NCI-H1694 treated with DMSO at 0.1 percent for 48 hours (cell line): Measurements from ENCODE around the gene RSPO3.
A peak's percentile ranks its signal among the peaks of the same experiment; 100 is the strongest.
"Not testable (repeated sequence)": the region's sequence is repeated elsewhere in the genome, so short reads cannot be mapped to it uniquely, and the experiment has no call there.

Experiments
- DNase-seq: peaks from one replicate; lab custom pipeline; 2025; lab: John Stamatoyannopoulos, UW

The RSPO3 gene, protein sequence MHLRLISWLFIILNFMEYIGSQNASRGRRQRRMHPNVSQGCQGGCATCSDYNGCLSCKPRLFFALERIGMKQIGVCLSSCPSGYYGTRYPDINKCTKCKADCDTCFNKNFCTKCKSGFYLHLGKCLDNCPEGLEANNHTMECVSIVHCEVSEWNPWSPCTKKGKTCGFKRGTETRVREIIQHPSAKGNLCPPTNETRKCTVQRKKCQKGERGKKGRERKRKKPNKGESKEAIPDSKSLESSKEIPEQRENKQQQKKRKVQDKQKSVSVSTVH

DNA sequence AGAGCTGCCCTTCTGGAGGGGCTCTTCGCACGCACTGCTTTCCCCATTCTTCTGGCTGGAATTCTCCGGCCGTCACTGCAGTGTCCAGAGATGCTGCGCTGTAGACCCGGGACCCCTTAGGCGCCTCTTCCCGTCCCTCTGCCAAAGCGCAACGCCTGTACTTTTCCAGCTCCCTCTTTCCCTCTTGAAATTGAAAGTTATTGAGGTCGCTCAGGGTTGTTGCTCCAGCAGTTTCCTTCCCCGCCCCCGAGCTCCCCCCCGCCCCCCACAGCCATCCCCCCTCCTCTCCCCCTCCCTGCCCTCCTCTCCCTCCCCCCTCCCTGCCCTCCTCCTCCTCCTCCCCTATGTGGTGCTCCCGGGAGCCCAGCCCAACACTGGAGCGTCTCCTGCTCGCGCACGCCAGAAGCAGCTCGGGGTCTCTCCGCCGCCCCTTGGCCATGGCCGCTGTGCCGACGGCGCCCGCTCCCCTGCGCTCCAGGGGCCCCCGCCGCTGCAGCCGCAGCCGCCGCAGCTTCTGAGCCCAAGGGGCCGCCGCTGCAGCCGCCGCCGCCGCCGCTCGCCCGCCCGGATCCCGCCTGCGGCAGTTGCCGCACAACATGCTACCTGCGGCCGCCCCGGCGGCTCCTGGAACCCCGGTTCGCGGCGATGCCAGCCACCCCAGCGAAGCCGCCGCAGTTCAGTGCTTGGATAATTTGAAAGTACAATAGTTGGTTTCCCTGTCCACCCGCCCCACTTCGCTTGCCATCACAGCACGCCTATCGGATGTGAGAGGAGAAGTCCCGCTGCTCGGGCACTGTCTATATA, at the start of gene RSPO3:
Gene RSPO3, plus strand, starts transcription at position 374 of the 804 bp plus-strand sequence. CDS start 522 bp downstream, outside the sequence.
- no peak for DNase-seq

DNA sequence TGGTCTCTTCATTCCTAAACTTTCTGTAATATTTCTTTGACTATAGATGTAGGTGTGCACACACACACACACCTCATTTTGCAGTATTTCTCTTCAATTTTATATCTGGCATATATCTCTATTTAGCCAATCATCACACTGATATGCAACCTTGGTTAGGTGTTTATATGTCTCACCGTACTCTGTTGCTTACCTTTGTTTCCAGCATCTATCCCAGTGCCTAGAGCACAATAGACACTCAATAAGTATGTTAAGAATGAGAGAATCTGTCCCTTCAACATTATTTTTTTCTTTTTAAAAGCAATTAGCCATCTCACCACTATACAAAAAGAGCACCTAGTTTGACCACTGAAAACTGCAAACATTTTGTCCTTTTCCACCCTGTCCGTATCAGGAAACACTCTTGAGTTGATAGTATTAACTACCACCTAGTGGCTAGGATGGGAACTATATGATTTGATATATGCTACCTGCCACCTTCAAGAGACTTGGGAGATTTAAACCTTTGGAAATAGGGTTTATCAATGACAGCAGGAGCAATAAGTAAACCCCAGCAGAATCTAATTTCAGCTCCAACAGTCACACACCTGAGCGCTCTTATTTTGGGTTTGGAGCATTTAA, 48.7 kb upstream of the RSPO3 start:
- DNase-seq, result peak; percentile 27

DNA sequence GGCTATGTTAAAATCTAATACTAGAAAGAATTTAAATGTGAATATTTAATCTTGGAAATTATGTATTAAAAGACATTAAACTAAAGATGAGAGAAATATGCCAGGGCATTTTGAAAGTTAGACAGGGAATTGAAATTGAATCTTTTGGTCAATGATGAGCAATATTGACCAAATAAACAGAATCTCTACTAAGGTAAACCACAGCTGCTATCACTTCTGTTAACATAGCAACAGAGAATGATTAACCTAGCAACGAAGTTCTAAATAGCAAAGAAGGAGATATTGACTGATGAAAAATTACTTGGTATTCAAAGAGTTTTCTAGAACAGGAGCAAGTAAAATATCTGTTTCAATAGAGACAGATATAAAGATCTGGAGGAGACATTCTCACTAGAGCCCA, 45.2 kb upstream of the RSPO3 start:
- no peak for DNase-seq

DNA sequence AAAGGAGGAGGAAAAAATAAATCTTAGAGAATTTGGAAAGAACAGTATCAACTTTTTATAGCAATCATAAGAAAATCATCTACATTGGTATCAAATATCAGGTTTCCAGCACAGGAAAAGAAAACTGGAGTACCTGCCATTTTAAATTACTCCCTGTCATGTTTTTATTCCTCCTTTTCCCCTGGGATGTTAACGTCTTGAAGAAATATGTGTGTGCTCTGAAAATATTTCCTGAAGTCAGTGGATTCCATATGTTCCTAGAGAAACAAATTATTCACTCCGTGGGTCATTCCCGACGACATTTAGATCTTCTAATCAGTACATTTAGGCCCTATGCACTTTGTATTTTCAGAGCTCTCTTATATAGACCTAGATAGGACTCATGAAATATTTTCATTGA, 42.0 kb upstream of the RSPO3 start:
- DNase-seq, result no peak

DNA sequence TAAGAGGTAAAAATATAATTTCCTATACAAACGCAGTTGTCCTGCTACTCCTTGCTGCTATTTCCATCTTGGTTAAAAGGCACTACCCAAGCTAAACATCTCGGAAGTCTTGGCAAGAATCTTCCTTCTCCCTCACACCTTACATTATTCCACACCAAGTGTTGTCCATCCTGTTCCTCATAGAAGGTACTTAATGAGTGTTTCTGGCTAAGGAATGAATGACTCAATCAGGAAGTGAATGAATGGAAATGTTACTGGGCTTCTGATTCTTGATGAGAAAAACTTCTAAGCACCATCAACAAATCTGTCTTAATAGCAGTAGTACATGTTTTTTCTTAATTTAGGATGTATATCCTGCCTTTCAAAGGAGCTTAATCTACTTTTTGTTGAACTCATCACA, 40.6 kb upstream of the RSPO3 start:
- no peak for DNase-seq

DNA sequence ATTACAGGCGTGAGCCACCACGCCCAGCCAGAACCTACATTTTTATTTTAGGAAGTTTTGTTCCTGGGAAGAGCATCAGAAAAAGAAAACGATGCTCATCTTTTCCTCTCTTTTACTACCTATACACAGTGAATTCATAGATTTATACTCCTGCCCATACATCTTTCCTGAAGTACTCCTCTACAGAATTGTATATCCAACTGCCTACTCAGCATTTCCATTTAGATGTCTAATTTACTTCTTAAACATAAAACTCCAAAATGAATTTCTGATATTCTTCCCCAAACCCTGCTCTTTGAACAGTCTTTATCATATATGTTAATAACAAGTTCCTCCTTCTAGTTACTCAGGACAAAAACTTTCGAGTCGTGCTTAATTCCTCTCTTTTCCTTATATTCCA, 39.8 kb upstream of the RSPO3 start:
- no peak for DNase-seq

DNA sequence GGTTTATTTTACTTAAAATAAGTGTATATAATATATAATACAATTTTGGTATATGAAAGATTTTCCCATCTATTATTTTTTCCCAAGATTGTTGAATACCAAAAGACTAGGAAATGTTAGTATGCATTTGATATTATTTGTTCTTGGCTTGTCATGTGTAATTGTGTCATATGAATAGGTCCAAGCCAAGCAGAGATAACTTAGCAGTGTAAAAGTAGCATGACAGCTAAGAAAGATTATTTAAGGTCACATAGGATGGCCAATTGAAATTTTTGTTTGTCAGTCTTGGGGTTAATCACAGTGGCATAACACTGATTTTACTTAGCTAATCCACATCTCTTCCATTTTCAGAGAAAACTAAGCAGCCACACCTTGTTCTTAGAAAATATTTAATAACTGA, 38.8 kb upstream of the RSPO3 start:
- DNase-seq, result no peak

DNA sequence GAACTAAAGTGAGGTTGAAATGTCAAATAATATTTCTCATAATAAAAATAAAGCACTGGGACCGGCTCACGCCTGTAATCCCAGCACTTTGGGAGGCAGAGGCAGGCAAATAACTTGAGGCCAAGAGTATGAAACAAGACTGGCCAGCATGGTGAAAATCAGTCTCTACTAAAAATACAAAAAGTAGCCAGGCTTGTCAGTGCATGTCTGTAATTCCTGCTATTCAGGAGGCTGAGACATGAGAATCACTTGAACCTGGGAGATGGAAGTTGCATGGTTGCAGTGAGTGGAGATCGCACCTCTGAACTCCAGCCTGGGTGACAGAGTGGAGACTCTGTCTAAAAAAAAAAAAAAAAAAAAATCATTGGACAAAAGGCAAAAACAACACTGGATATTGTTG, 38.4 kb upstream of the RSPO3 start:
- DNase-seq, result no peak

DNA sequence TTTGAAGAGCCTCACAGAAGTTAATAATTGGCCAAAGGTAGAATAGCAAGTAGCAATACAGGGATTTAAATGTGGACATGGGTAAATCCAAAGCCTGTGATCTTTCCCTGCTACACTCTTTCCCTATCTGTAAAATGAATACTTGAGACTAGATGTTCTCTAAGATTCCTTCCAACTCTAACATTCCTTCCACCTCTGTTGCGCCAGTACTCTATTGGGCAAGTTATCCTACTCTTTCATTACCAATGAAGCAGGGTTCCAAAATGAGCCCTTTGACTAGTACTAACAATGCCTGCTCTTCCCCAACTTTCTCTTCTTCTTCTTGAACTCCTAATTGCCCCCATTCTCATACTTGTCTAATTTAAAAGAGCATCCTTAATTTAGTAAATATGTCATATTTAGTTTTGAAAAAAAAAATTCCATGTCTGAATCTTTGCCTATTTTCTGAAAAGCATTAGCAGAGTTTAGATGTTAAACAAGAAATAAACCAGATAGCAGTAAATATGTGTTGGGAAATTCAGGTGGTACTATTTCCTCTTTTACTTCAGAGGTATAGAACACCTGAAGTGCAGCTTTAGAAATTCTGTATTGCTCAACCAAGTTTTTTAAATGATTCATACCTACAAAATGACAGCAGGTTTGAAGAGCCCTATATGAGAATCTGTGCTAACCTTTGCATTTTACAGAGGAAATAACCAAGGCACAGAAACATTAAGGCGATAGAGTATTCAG, 35.1 kb upstream of the RSPO3 start:
- no peak for DNase-seq

DNA sequence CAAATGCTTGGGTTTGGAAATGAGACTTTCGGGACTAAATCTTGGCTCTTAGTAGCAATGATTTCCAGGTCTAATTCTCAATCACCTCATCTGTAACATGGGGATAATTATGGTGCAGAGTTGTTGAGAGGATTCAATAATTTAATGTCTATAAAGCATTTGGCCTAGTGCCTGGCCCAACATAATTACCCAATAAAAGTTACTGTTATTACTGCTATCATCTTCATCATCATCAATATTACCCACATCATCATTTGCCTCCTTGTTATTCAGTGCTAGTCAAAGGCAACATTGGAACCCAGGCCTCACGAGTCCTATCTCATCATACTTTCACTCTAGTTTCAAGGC, 34.5 kb upstream of the RSPO3 start:
- no peak for DNase-seq

DNA sequence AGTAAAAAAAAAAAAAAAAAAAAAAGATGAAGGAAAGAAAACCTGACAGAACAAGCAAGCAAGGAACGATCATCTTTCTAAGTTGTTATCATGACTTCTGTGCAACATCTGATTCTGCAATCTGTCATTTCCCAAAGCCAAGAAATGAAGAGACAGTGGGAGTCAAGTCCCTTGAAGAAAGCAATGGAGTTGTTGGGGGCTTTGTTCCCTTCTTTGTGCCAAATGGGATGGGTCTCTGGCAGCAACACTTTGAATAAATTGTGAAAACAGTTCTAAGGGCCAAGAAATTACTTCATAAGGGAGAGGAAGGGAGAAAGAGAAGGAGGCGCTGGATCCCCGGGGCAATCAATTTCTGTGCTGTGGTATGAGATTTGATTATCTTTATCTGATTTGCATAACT, 33.3 kb upstream of the RSPO3 start:
- no peak for DNase-seq

DNA sequence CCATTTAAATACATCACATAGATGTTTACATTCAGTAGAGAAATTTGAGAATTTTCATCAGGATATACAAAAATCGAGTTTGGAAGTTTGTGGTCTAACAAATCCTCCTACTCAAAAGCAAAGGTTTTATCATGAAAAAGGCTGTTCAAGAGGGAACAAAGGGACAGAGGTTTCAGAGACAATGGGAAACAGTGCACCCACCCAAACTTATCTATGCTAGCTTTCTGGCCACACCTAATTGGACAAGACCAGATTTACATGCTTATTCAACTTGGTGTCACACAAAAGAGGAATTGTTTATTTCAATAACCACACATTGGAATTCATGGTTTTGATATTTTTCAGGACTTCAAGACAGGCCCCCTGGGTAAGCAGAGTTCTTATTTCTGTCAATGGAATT, 28.4 kb upstream of the RSPO3 start:
- no peak for DNase-seq

DNA sequence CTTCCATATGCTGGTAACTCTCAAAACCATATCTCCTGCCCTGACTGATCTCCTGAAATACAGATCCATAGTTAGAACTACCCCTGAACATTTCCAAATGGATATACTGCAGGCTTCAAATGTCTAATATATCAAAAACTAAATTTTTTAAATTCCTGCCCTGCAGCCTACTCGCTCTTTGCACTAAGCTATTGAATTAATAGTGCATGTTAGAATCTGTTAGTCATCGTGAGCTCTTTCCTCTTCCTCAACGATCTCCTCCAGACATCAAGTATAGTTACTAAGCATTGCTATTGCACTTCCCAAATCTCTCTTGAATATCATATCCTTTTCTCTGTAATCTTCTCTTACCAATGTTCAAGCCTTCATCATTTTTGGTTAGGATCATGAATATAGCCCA, 26.0 kb upstream of the RSPO3 start:
- DNase-seq, result no peak

DNA sequence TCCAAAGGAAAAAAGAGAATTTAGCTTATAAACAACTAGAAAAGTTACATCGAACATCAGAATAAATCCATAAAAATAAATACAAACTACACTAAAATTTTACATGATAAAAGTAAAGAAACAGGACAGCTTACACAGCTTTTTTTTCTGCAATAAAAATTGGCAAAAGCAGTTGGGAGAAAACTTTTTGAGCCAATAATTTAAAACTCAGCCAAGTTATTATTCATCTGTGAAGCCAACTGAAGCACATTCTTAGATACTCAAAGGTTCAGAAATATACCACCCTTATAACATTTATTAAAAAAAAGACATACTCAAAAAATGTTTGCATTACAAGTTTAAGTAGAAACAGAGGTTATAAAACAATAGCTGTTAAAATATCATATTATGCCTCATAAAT, 23.7 kb upstream of the RSPO3 start:
- no peak for DNase-seq

DNA sequence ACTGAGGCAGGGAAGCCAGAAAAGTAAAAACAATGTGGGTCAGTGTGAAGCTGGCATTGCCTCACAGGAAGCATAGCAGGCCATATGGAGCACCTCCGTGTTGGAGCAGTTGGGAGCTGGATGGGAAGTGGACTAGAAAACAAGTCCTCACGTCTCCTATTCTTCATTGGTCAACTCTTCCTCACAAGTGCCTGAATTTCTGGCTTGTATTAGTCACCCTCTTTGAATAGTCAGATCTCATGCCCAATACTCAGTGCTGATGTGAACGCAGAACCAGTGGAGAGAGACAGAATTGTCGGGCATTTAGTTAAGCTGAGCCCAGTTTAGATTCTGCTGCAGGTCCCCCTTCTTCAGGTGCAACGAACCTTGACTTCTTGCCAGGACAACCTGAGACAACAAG, 22.3 kb upstream of the RSPO3 start:
- no peak for DNase-seq

DNA sequence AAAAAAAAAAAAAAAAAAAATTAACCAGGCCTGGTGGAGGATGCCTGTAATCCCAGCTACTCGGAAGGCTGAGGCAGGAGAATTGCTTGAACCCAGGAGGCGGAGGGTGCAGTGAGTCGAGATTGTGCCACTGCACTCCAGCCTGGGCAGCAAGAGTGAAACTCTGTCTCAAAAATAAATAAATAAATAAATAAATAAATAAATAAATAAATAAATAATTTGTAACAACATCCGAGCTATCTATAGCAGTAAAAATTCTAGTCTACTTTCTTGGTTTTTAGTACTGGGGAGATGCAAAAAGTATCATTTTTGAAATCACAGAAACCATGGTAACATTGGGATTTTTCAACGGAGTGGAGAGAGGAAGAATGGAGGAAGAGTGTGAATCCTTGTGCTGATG, 21.0 kb upstream of the RSPO3 start:
- DNase-seq, result not testable (repeated sequence)

DNA sequence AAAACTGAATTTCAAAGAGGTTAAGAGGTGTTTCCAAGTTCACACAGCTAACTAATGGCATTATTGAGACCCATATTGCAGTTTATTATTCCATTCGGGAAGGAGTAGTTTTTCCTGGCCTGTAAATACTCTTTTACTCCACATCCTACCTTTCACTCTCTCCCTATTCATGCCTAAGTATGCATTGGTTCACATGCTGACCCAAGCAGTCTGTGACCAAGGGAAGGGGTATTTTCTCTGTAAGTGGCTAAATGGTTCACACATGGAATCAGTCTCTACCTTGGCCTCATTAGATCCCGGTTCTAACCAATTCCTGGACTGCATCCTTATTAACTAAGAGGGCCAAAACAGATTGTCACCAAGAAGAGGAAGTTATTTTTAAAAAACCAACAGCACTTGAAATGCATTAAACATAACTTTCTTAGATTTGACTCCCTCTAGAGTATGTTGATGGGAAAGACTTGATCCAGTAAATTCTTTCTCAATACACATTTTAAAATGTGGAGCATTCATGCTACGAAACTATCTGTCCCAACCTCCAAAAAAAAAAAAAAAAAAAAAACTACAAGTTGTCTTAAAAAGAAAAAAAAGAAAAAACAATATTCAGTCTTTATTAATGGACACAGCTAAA, 17.8 kb upstream of the RSPO3 start:
- no peak for DNase-seq

DNA sequence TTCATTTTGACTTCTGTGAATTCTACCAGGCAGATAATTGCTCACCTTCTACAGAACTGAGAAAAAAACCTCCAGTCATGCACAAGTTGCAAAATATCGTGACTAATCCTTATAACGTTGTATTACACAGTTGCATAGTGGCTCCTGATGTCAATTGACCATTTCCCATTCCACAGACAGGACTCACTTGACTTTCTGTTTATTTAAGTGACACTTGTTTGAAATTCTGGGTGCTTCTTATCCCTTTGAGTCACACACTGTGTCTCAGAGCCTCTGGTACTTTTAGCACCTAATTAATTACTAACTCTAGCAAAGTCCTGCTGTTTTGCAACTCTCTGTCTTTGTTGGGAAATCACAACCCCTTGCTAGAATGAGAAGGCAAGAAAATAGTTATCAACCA, 16.2 kb upstream of the RSPO3 start:
- no peak for DNase-seq

DNA sequence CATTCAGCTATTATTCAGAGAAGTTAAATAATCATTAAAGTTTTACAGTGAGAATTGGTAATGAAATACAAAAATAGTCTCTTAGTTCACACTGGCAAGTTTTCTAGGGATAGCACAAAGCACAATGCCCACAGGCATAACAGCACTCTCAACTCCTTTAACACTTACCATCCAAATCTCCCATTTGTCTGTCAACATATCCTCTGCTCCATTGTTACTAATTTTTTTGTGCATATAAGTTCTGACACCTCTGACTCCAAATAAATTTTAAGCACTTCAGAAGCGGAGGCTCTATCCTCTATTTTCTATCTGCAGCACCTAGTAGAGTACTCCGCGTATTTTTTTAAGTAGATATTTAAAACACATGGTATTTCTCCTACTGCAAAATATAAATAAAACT, 15.6 kb upstream of the RSPO3 start:
- no peak for DNase-seq

DNA sequence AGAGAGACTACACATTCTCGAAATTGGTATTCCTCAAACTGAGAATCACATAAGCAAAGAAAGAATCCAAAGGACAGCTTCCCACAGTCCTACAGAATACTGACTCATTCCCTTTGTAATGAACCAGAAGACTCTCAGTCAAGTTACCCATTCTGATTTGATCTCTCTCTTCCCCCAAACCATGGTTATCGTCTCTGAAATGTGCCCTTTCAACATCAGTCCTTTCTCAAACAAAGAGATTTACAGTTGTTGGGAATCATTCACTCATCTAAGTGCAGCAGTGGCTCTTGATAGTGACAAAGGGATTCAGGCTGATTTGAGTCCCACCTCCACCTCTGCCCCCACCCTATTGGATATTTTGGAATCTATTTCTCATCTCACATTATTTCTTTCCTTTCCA, 15.0 kb upstream of the RSPO3 start:
- no peak for DNase-seq

DNA sequence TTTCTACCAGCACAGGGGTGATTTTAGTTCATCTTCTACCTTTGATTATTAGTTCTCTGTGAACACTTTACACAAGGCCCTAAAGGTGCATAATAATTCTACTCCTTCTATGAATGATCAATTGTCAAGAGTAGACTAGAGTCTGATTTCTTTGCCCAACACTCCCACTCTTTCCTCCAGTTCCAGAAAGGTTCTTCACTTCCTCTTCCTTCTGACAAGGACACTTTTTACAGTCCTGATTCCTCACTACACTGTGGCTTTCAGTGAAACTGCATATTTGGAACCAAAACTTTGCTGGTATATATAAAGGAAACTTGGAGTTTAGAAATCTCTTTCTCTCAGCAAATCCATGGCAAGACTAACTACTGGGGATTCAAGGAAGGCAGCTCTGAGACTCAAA, 10.6 kb upstream of the RSPO3 start:
- DNase-seq, result no peak

DNA sequence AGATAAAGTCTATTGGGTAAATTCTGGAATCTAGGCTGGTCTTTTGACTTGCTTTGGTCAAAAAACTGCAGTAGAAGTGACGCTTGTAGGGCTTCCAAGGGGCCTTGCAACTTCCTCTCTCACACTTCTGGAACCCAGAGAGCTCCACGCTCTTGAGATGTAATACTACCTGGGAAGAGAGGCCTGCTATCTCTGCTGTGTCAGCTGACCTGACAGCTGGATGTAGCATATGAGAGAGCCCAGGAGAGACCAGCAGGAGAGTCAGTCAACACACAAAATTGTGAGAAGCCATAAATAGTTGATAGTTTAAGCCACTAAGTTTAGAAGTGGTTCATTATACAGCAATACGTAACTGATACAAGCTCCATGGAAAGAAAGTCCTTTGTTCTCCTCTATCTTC, 7.8 kb upstream of the RSPO3 start:
- no peak for DNase-seq
